Ovary (tissue), 3 donors: ENCODE results near the gene PSMB7.

Source experiments
- EP300 ChIP-seq: sonication (generic); formaldehyde crosslinking; IDR thresholded peaks from one replicate; pipeline ENCODE4 v1.6.1; 2017; ENCODE audit warnings: antibody characterized with exemption
- POLR2A ChIP-seq: fragments of 450-650 bp; IDR thresholded peaks from one replicate; pipeline ENCODE4 v1.6.1; 2017; ENCODE audit warnings: antibody characterized with exemption, mild to moderate bottlenecking, moderate library complexity
- TF ChIP-seq, protein P1 (sequence below), 3 donors: fragments of 450-650 bp in 2 of 3; fragments of 200-600 bp in 1 of 3; IDR thresholded peaks; one replicate each; pipeline versions ENCODE4 v1.5.1 to v1.8.0; 2016 to 2022; ENCODE audit warnings: antibody characterized with exemption in 3 of 3, mild to moderate bottlenecking in 1 of 3
- donor health status: DM: no; HTN: no; CAD: no.

DNA sequence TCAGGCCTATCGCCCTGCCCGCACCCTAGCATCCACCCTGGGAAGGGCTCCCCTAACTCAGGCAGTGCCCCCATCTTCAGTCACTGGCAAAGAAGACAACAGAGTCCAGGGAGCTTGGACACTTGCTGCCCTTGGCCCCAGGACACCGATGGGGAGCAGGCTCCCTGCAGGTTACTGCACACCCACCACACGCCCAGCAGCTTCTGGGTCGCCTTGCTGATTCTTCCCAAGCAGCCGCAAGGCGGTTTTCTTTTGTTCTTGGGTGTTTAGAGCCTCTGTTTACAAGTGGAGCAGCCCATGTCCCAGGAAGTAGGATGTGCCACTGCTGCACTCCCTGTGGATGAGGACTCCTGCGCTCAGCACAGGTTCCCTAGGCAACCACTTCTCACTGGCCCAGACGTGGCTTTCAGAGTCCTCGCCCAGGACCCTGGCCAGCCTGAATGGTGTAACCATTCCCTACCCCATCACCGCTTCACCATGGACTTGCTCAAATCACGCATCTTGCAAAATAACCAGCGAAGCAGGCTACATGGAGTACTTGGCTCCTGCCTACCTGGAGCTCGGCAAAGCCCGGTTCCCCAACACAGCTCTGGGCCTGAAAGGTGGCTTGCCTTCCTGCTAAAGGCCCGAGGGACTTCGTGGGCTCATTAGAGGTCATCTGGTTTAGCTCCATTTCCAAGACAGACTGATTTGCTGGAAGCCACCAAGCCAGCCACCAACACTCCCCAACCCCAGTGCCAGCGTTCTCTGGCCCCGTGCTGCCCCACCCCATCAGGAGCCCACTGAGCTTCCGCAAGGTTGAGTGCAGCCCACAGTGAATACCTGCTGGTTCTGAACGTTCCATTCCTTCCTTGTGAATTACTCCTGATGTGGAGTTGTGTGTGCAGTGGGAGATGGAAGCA lies 60.0 kb downstream of the PSMB7 start:
- TF ChIP-seq, protein P1, sequence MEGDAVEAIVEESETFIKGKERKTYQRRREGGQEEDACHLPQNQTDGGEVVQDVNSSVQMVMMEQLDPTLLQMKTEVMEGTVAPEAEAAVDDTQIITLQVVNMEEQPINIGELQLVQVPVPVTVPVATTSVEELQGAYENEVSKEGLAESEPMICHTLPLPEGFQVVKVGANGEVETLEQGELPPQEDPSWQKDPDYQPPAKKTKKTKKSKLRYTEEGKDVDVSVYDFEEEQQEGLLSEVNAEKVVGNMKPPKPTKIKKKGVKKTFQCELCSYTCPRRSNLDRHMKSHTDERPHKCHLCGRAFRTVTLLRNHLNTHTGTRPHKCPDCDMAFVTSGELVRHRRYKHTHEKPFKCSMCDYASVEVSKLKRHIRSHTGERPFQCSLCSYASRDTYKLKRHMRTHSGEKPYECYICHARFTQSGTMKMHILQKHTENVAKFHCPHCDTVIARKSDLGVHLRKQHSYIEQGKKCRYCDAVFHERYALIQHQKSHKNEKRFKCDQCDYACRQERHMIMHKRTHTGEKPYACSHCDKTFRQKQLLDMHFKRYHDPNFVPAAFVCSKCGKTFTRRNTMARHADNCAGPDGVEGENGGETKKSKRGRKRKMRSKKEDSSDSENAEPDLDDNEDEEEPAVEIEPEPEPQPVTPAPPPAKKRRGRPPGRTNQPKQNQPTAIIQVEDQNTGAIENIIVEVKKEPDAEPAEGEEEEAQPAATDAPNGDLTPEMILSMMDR (IDR thresholded peaks at IDR 0.05), result no peak
- TF ChIP-seq POLR2A, result no peak
- no peak for TF ChIP-seq EP300
